Measurements from ENCODE around the gene CLCN7. TPM values are rescaled to one million over a fixed set of nuclear protein-coding genes. Genes with fewer than 3 reads are reported as not detected.

The CLCN7 gene
- total and polyA plus RNA-seq, 2 of the 13 experiments (the other 11 are each of a cell fraction or from before 2014, with no cell fraction given): 24.6 to 25.1 TPM

- peak; percentile 57 for TF ChIP-seq ZNF687 (CRISPR knock-in tag; IDR thresholded peaks at IDR 0.05)
- TF ChIP-seq ZBTB38 (CRISPR knock-in tag; IDR thresholded peaks at IDR 0.05): peak; percentile 24; the same call in 1 of the 2 replicates
- TF ChIP-seq ZNF564 (CRISPR knock-in tag; IDR thresholded peaks at IDR 0.05): no peak
- TF ChIP-seq MAX (IDR thresholded peaks at IDR 0.05): peak; percentile 39
- 0 out of 2 replicates have a peak, but pooled peaks have one; percentile 27 for TF ChIP-seq ZNF280B (CRISPR knock-in tag; IDR thresholded peaks at IDR 0.05; ENCODE audit: borderline replicate concordance)
- TF ChIP-seq ZNF710 (CRISPR knock-in tag; IDR thresholded peaks at IDR 0.05; ENCODE audit: borderline replicate concordance): no peak
- TF ChIP-seq YEATS4 (CRISPR knock-in tag; IDR thresholded peaks at IDR 0.05; ENCODE audit: borderline replicate concordance): 0 out of 2 replicates have a peak, but pooled peaks have one; percentile 9
- peak; percentile 67 for TF ChIP-seq ZFX (CRISPR knock-in tag; IDR thresholded peaks at IDR 0.05; ENCODE audit: low read depth)
- no peak for TF ChIP-seq SNAPC2 (CRISPR knock-in tag; IDR thresholded peaks at IDR 0.05)
Measured at GRCh38 chr16:1439058-1439698, 35.6 kb downstream of the CLCN7 start (continued).
